Gastroesophageal sphincter (tissue), 2 donors: ENCODE results near the gene DNAAF1.

Experiments
- EP300 ChIP-seq: sonication (generic); formaldehyde crosslinking; IDR thresholded peaks from one replicate; pipeline ENCODE4 v1.6.1; 2017; ENCODE audit warnings: antibody characterized with exemption, mild to moderate bottlenecking
- POLR2A ChIP-seq, 2 donors: fragments of 450-650 bp; IDR thresholded peaks; one replicate each; pipeline ENCODE4 v1.6.1; 2017; ENCODE audit warnings: antibody characterized with exemption in 2 of 2, mild to moderate bottlenecking in 2 of 2, moderate library complexity in 1 of 2

GRCh38 chr16:84195201-84196093 is 50.3 kb downstream of the DNAAF1 start:
- no peak for TF ChIP-seq POLR2A (IDR thresholded peaks at IDR 0.05)
- no peak for TF ChIP-seq EP300
